Natural killer cell (primary cell): ENCODE measurements around the gene BEAN1. TPM values are rescaled to one million over a fixed set of nuclear protein-coding genes. Genes with fewer than 3 reads are reported as not detected.

Source experiments
- ATAC-seq, 3 donors: fragments of 150-1000 bp in 2 of 3; fragments of 200-7000 bp in 1 of 3; cut with Tn5 transposase; 1 replicate in 1 of 3; 2 replicates in 2 of 3; pipeline ENCODE4 v1.10.0; 2021; ENCODE audit warnings: mild to moderate bottlenecking in 2 of 3, moderate library complexity in 2 of 3
- DNase-seq, 2 donors: peaks; one replicate each; pipeline versions ENCODE4 v3.0.0 to v3.0.0-alpha.2; 2013 to 2021; ENCODE audit warnings: mixed read lengths in 1 of 2
- H3K27ac ChIP-seq: one replicate; pipeline ENCODE4 v1.5.1; 2013; ENCODE audit warnings: mild to moderate bottlenecking, low read length
- H3K27me3 ChIP-seq: one replicate; pipeline ENCODE4 v1.6.1; 2013; ENCODE audit warnings: low read length; ENCODE audit not compliant: control insufficient read depth, insufficient read depth
- H3K36me3 ChIP-seq: one replicate; pipeline ENCODE4 v1.6.1; 2013; ENCODE audit warnings: low read length; ENCODE audit not compliant: control insufficient read depth, insufficient read depth
- H3K4me1 ChIP-seq: one replicate; pipeline ENCODE4 v1.6.1; 2013; ENCODE audit warnings: low read length; ENCODE audit not compliant: control insufficient read depth, insufficient read depth
- H3K4me3 ChIP-seq: one replicate; pipeline ENCODE4 v1.5.1; 2013; ENCODE audit warnings: low read length
- H3K9me3 ChIP-seq: one replicate; pipeline ENCODE4 v1.6.1; 2013; ENCODE audit warnings: low read length; ENCODE audit not compliant: control insufficient read depth, insufficient read depth
- H3K27ac Mint-ChIP-seq, 2 donors: one replicate each; pipeline ENCODE4 v1.8.0; 2022; ENCODE audit warnings: mild to moderate bottlenecking in 2 of 2, mixed read lengths in 2 of 2, moderate library complexity in 1 of 2
- H3K27me3 Mint-ChIP-seq, 2 donors: one replicate each; pipeline ENCODE4 v1.8.0; 2022; ENCODE audit warnings: low read depth in 2 of 2, mixed read lengths in 2 of 2
- H3K36me3 Mint-ChIP-seq: one replicate; pipeline ENCODE4 v1.8.0; 2022; ENCODE audit warnings: mixed read lengths
- H3K4me1 Mint-ChIP-seq, 2 donors: one replicate each; pipeline ENCODE4 v1.8.0; 2022; ENCODE audit warnings: mixed read lengths in 2 of 2
- H3K4me3 Mint-ChIP-seq: one replicate; pipeline ENCODE4 v1.8.0; 2022; ENCODE audit warnings: mild to moderate bottlenecking, moderate library complexity, mixed read lengths
- H3K9me3 Mint-ChIP-seq, 2 donors: one replicate each; pipeline ENCODE4 v1.8.0; 2022; ENCODE audit warnings: mixed read lengths in 2 of 2
- WGBS: methylation state at CpG from one replicate; pipeline ENCODE4 v1.1.7; 2013; ENCODE audit warnings: missing lambda C conversion rate; ENCODE audit not compliant: insufficient coverage; 5-methylcytosine and 5-hydroxymethylcytosine counted together
- intact Hi-C: fragments of 100-400 bp; cut with micrococcal nuclease; formaldehyde crosslinking; loops from one replicate; pipeline ENCODE4 v1.14.2; 2022
- total RNA-seq, 4 donors: library from RNA; stranded (reverse); fragments of 120-200 nt in 1 of 4; gene quantifications; one replicate each; pipeline versions ENCODE4 v1.2.3 to v1.2.4, GENCODE V29; 2013 to 2022
- TF ChIP-seq, protein P1 (sequence below): fragments of 200-600 bp; IDR thresholded peaks from one replicate; pipeline ENCODE4 v1.8.0; 2022; ENCODE audit warnings: antibody characterized with exemption

Gene BEAN1
- total RNA-seq, 3 donors from 2014 or later (not counting 1 experiment from before 2014, with no cell fraction given), result not detected

DNA sequence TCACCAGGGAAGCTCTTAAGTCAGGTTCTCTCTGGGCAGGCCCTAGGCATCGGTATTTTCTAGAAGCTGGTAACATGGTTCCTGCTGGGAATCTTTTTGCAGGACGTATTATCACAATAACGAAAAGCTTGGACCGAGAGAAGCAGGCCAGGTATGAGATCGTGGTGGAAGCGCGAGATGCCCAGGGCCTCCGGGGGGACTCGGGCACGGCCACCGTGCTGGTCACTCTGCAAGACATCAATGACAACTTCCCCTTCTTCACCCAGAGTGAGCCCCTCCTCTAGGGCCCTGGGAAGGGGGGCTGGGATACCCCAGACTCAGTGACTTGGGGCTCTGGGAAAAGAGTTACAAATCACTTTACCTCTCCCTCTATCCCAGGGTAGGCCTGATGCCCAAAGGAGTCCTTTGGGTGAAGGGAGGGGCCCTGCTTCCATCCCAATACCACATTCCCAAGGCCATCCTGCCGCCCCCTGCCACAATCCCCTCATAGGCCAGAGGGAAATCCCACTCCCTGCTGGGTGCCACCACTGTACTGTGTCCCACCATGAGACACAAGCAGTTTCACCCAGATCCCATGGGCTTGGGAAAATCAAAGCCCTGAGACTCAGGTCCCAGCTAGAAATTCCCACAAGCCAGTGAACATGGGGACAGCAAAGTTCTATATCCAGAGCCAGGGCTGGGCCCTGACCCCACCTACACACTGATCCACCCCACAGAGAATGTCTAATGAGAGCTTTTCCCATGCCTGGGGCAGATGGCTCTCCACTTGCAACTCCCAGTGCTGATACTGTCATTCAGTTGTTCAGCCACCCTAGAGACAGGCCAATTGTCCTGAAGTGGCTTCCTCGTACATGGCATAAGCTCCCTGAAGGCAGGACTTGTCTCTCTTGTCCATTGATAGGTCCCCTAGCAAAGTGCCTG, 37.6 kb upstream of the BEAN1 start:
- H3K36me3 ChIP-seq, result no peaks in the 10 kb centered on the region
- H3K27ac Mint-ChIP-seq, result no peak overlapping the region
- no peaks in the 10 kb centered on the region for H3K27me3 ChIP-seq
- no peak overlapping the region for H3K27ac ChIP-seq
- no peaks in the 10 kb centered on the region for H3K36me3 Mint-ChIP-seq
- H3K4me3 ChIP-seq, result no peak overlapping the region
- no peaks in the 10 kb centered on the region for H3K4me1 ChIP-seq
- WGBS, result 84% methylated on average over 13 of the region's 13 CpGs
- H3K9me3 ChIP-seq, result no peaks in the 10 kb centered on the region
- peaks cover 0 to 12% of the 10 kb centered on the region in 2 donors for H3K27me3 Mint-ChIP-seq
- no peaks in the 10 kb centered on the region for H3K9me3 Mint-ChIP-seq
- intact Hi-C loops, result no loop called here
- H3K4me1 Mint-ChIP-seq, result no peaks in the 10 kb centered on the region
- TF ChIP-seq, protein P1, sequence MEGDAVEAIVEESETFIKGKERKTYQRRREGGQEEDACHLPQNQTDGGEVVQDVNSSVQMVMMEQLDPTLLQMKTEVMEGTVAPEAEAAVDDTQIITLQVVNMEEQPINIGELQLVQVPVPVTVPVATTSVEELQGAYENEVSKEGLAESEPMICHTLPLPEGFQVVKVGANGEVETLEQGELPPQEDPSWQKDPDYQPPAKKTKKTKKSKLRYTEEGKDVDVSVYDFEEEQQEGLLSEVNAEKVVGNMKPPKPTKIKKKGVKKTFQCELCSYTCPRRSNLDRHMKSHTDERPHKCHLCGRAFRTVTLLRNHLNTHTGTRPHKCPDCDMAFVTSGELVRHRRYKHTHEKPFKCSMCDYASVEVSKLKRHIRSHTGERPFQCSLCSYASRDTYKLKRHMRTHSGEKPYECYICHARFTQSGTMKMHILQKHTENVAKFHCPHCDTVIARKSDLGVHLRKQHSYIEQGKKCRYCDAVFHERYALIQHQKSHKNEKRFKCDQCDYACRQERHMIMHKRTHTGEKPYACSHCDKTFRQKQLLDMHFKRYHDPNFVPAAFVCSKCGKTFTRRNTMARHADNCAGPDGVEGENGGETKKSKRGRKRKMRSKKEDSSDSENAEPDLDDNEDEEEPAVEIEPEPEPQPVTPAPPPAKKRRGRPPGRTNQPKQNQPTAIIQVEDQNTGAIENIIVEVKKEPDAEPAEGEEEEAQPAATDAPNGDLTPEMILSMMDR, result no peak
- DNase-seq (no peak), ATAC-seq (no peak)
- H3K4me3 Mint-ChIP-seq, result no peak overlapping the region

DNA sequence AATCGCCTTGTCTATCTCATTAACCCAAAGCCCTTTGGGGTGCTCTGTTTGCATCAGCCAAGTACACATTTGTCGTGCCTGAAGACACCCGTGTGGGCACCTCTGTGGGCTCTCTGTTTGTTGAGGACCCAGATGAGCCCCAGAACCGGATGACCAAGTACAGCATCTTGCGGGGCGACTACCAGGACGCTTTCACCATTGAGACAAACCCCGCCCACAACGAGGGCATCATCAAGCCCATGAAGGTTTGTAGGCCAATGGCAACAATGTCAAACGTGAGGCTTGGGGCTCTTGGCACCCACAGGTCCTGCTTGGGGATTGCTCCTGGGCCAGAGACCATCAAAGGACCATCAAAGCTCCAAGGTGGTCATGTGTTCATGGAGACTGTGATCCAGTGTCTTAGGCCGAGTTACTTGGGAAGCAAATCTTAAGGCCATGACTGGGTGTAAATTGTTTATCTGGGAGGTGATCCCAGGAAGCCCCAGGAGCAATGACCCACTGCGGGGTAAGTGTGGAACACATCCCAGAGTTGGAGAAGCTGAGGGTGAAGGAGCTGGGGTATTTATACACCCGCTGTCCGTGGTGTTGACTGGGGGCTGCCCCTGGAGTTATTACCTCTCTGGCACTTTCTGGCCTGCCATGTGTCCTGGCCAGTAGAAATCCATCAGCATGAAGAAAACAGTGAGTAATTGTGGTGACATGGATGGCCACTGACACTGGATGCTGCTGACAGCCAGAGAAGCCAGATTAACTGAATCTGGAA, 36.6 kb upstream of the BEAN1 start:
- WGBS, result 83% methylated on average over 14 of the region's 14 CpGs
- Mint-ChIP-seq H3K27ac (no peak overlapping the region), H3K4me3 (no peak overlapping the region), H3K27me3 (peaks cover 1 to 9% of the 10 kb centered on the region in 2 donors), H3K4me1 (no peaks in the 10 kb centered on the region), H3K9me3 (no peaks in the 10 kb centered on the region), H3K36me3 (no peaks in the 10 kb centered on the region)
- Histone ChIP-seq H3K9me3 (no peaks in the 10 kb centered on the region), H3K27ac (no peak overlapping the region), H3K4me1 (no peaks in the 10 kb centered on the region), H3K4me3 (no peak overlapping the region), H3K27me3 (no peaks in the 10 kb centered on the region), H3K36me3 (no peaks in the 10 kb centered on the region)
- ATAC-seq, result no peak
- intact Hi-C loops, result no loop called here
- TF ChIP-seq, protein P1, result no peak
- no peak for DNase-seq

DNA sequence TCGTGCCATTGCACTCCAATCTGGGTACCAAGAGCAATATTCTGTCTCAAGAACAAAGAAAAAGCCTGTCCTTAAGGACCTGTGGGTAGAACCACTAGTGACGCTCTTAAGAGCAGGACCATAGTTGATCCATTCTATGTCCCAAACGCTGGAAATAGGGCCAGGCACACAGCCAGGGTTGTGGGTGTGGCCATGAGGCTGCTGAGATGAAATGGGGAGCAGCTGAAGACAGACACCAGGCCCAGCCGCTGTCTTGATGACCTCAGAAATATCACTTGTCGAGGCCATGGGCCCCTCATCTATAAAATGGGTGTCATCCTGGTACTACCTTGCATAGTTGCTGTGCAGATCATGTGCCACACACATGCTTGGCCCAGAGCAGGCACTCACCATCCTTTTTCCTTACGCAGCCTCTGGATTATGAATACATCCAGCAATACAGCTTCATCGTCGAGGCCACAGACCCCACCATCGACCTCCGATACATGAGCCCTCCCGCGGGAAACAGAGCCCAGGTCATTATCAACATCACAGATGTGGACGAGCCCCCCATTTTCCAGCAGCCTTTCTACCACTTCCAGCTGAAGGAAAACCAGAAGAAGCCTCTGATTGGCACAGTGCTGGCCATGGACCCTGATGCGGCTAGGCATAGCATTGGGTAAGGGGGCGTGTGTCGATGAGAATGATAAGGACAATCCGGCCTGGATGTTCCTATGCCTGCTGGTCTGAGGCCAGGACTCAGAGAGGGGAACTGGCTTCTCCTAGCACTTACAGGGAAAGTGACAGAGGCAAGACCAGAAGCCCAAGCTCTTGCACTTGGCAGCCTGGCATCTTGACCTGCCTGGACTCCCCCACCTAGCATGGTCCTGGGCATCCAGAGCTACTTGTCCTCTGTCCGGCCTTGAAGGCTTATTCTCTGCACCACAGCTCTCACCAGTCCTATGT, 35.1 kb upstream of the BEAN1 start:
- 87% methylated on average over 18 of the region's 18 CpGs for WGBS
- no peak overlapping the region for H3K4me3 Mint-ChIP-seq
- H3K27me3 ChIP-seq, result no peaks in the 10 kb centered on the region
- no peaks in the 10 kb centered on the region for H3K9me3 ChIP-seq
- no peaks in the 10 kb centered on the region for H3K4me1 Mint-ChIP-seq
- DNase-seq, result no peak
- H3K36me3 ChIP-seq, result no peaks in the 10 kb centered on the region
- intact Hi-C loops, result no loop called here
- H3K4me1 ChIP-seq, result no peaks in the 10 kb centered on the region
- H3K27ac ChIP-seq, result no peak overlapping the region
- no peak overlapping the region for H3K27ac Mint-ChIP-seq
- H3K9me3 Mint-ChIP-seq, result no peaks in the 10 kb centered on the region
- TF ChIP-seq, protein P1, result no peak
- ATAC-seq, result no peak
- H3K27me3 Mint-ChIP-seq, result peaks cover 7 to 17% of the 10 kb centered on the region in 2 donors
- no peaks in the 10 kb centered on the region for H3K36me3 Mint-ChIP-seq
- no peak overlapping the region for H3K4me3 ChIP-seq
